H1 (cell line): ENCODE measurements around the gene ZNF619. TPM values are rescaled to one million over a fixed set of nuclear protein-coding genes. Genes with fewer than 3 reads are reported as not detected.

Experiments
- NANOG ChIP-seq: IDR thresholded peaks from 2 replicates; pipeline ENCODE4 v1.6.1; 2011; ENCODE audit warnings: low read length, low read depth, mild to moderate bottlenecking, inconsistent platforms; ENCODE audit not compliant: insufficient read depth, poor library complexity, severe bottlenecking
- TAF1 ChIP-seq: IDR thresholded peaks from 2 replicates; pipeline ENCODE4 v1.6.1; 2011; ENCODE audit warnings: mild to moderate bottlenecking, low read depth, low read length
- polyA plus RNA-seq, 7 experiments: library from polyadenylated mRNA; depleted of rRNA in 3 of 7; stranded (reverse) in 5 of 7; unstranded in 2 of 7; fragments of >200 nt in 5 of 7; fragments of 200-250 nt in 2 of 7; gene quantifications; 1 replicate in 5 of 7; 2 replicates in 1 of 7; 4 replicates in 1 of 7; pipeline versions ENCODE4 v1.2.1 to v1.2.3, GENCODE V29; 2011 to 2013; ENCODE audit warnings: missing spikeins in 2 of 7, mixed read lengths in 2 of 7
- total RNA-seq: library from RNA; stranded (reverse); fragmentation: NEBNext Ultra II Directional; extraction: Animal tissue kit (Norgen Biotek cat#: 25700); gene quantifications from 2 replicates; pipeline ENCODE4 v1.2.1, GENCODE V29; 2021

The ZNF619 gene
- total and polyA plus RNA-seq, 2 of the 8 experiments (the other 6 are each of a cell fraction or from before 2014, with no cell fraction given) = 2.3 to 8.2 TPM

GRCh38 chr3:40468018-40468417 is 8.9 kb upstream of the ZNF619 start (continued):
- TF ChIP-seq TAF1 = no peak
- TF ChIP-seq NANOG = no peak
- TF ChIP-seq, all 59 proteins: peak for 0
